ES-I3 (cell line): ENCODE results near the gene CD48.

Experiments used
- H3K36me3 ChIP-seq: 2 replicates; pipeline ENCODE4 v1.6.1; 2013; ENCODE audit warnings: mild to moderate bottlenecking, low read length, control low read depth, moderate library complexity; ENCODE audit not compliant: insufficient read depth
- H3K4me1 ChIP-seq: 2 replicates; pipeline ENCODE4 v1.6.1; 2013; ENCODE audit warnings: mild to moderate bottlenecking, control low read depth, low read length; ENCODE audit not compliant: insufficient read depth
- H3K9ac ChIP-seq: 2 replicates; pipeline ENCODE4 v1.6.1; 2013; ENCODE audit warnings: low read depth, mild to moderate bottlenecking, low read length, moderate library complexity
- H3K9me3 ChIP-seq: 2 replicates; pipeline ENCODE4 v1.6.1; 2013; ENCODE audit warnings: mild to moderate bottlenecking, low read length, moderate library complexity; ENCODE audit not compliant: control insufficient read depth, insufficient read depth

The CD48 gene

GRCh38 chr1:160651433-160652064, 60.1 kb downstream of the CD48 start:
- H3K36me3 ChIP-seq: no peaks in the 10 kb centered on the region
- H3K4me1 ChIP-seq: peaks cover 28% of the 10 kb centered on the region
- H3K9me3 ChIP-seq: no peaks in the 10 kb centered on the region
- H3K9ac ChIP-seq: no peak overlapping the region

GRCh38 chr1:160647329-160647720, 64.3 kb downstream of the CD48 start:
- Histone ChIP-seq H3K4me1 (peaks cover 14% of the 10 kb centered on the region), H3K9ac (no peak overlapping the region), H3K36me3 (no peaks in the 10 kb centered on the region), H3K9me3 (no peaks in the 10 kb centered on the region)

DNA sequence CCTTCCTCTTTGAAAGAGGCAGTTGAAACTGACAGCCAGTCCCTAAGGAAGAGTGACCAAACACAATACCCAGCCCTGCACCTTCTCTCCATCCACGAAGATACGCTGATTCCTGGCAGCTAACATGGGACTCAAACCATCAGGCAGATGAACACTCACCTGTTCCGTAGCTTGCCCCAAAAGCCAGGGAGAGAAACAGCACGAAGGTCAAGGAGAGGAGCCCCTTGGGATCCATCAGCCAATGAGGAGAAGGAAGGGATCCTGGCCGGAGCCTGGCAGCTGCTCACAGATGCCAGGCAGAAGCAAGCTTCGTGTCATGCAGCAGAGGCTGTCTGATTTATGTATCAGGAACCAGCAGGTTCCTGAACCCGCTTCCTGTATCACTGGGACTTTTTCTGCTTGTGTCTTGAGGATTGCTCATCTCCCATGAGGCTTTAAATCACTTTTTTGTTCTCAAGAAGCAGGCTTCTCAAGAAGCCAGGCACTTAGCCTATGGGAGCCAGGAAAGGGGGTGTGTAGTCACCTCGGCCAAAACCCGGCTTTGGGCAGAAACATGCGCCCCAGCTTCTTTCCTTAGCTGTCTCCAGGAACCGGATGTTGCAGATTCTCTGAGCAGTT, 64.8 kb downstream of the CD48 start, which contains the start of gene SLAMF1:
Gene SLAMF1 (minus strand): TSS at position 334 of the 618 bp plus-strand sequence. CDS start 99 bp downstream, at position 235.
- H3K9ac ChIP-seq: no peak within 1 kb of the TSS
- no peaks in the 10 kb centered on the region for H3K9me3 ChIP-seq

GRCh38 chr1:160646180-160646579, 65.4 kb downstream of the CD48 start:
- H3K9ac ChIP-seq: no peak overlapping the region
- peaks cover 5% of the 10 kb centered on the region for H3K4me1 ChIP-seq
- no peaks in the 10 kb centered on the region for H3K36me3 ChIP-seq
- H3K9me3 ChIP-seq: no peaks in the 10 kb centered on the region

More for the DNA sequence above, 64.8 kb downstream of the CD48 start, which contains the start of gene SLAMF1:
- Histone ChIP-seq H3K36me3 (no peaks in the 10 kb centered on the region), H3K4me1 (peaks cover 12% of the 10 kb centered on the region)

DNA sequence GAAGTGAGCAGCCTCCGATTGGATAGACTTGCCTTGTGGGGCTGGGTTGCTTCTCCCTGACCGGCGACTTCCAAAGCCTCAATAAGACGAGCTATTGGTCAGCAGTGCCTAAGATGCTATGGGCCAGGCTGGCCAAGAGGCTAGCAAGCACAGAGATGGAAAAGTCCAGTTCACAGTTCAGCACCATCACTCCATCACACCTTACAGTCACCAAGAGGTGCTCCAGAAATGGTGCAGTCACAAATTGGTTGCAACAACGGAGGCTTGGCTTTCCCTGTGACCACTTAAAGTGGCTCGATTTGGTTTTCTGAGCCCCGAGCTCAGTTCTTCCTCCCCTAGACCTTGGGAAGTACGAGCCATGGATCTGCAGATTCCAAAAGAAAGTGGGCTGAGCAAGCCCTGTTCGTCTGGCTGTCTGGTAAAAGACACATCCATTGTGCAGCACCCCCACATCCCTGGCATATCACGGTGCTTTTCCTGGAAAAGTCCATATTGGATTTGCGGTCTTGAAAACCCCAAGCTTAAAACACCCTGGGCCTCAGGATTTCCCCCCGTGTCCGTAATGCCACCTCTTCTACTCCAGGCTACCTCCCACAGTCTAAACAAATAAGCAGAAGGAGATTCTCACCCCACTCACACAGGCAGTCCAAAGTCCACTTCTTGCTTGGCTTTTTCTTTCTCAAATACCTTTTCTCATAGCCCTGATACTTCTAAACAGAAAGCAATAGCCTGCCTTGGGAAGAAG, 66.1 kb downstream of the CD48 start:
- no peaks in the 10 kb centered on the region for H3K4me1 ChIP-seq
- H3K9ac ChIP-seq: no peak overlapping the region
- no peaks in the 10 kb centered on the region for H3K9me3 ChIP-seq
- no peaks in the 10 kb centered on the region for H3K36me3 ChIP-seq

GRCh38 chr1:160644399-160644798, 67.2 kb downstream of the CD48 start:
- H3K36me3 ChIP-seq: no peaks in the 10 kb centered on the region
- no peaks in the 10 kb centered on the region for H3K9me3 ChIP-seq
- H3K9ac ChIP-seq: no peak overlapping the region
- no peaks in the 10 kb centered on the region for H3K4me1 ChIP-seq

DNA sequence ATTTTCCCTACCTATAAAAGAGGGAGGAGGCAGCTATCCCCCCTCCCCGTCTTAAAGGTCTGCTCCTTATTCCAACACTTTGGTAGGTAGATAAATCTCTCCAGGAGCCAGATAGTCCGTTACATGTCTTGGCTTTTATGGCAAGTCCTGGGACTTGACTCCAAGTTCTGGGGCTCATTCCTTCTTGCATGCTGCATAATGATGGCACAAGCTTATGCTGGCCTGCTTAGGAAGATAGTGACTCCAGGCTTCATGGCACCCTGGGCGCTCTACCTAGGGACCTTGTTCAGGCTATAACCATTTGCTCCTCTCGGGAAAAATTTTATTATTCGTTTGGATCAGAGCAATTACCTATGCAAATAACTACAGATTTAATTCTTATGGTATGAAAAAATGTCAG, 68.5 kb downstream of the CD48 start:
- Histone ChIP-seq H3K36me3 (no peaks in the 10 kb centered on the region), H3K9me3 (no peaks in the 10 kb centered on the region), H3K9ac (no peak overlapping the region), H3K4me1 (peaks cover 3% of the 10 kb centered on the region; the same call in 1 of the 2 replicates)

DNA sequence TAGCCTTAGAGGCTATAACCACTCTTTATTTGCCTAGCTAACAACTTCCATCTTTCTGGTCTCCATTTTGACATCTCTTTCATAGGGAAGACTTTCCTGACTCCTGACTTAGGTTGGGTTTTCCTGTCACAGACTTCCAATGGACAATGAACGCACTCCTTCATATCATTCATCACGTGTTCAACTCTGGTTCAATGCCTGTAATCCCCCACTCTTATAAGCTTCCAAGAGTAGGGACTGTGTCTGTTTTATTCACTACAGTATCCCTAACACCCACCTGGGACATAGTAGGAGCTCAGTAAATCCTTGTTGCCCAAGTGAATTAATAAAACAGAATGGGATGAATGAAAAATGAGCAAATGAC, 69.4 kb downstream of the CD48 start:
- Histone ChIP-seq H3K9me3 (no peaks in the 10 kb centered on the region), H3K9ac (no peak overlapping the region), H3K4me1 (peaks cover 10% of the 10 kb centered on the region; the same call in 1 of the 2 replicates), H3K36me3 (no peaks in the 10 kb centered on the region)

DNA sequence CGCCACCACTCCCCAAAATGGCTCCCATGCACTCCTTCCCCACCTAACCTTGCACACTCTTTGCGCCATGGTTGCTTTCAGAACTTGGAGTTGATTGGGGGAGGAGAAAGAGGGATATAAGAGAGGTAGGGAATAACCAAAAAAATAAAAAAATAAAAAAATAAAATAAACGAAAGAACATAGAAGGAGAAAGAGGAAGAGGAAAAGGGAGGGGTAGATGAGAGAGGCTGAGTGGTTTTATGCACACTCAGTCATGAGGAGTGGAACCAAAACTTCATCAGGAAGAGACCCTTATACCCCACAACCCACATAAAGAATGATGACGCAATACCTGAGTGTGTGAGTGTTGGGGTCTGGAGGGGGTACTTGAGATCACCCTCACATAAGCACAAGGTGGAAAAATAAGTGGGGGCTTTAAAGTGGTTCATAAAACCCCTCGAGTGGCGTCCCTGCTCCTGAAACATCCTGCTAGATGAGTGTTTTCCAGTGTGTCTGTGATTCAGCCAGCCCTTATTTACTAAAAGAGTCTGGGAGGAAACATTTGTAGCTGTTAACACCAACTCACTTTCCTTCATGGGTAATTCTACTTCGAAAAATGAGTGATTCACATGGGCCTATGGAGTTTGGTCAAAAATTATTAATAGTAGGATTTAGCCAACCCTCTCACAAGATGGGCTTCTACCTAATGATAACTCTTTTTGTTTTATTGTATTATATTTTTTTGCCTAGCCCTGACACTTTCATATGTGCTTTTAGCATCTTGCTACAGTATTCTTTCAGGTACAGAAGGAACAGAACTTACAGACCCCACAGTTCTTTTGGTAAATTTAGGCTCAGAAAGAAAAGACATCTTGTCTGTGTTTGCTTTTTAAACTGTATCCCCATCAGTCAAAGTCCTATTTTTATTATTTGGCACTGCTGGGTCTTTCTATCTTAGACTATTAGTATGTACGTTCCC, 70.0 kb downstream of the CD48 start:
- Histone ChIP-seq H3K9me3 (no peaks in the 10 kb centered on the region), H3K4me1 (peaks cover 10% of the 10 kb centered on the region; the same call in 1 of the 2 replicates), H3K36me3 (no peaks in the 10 kb centered on the region), H3K9ac (no peak overlapping the region)

DNA sequence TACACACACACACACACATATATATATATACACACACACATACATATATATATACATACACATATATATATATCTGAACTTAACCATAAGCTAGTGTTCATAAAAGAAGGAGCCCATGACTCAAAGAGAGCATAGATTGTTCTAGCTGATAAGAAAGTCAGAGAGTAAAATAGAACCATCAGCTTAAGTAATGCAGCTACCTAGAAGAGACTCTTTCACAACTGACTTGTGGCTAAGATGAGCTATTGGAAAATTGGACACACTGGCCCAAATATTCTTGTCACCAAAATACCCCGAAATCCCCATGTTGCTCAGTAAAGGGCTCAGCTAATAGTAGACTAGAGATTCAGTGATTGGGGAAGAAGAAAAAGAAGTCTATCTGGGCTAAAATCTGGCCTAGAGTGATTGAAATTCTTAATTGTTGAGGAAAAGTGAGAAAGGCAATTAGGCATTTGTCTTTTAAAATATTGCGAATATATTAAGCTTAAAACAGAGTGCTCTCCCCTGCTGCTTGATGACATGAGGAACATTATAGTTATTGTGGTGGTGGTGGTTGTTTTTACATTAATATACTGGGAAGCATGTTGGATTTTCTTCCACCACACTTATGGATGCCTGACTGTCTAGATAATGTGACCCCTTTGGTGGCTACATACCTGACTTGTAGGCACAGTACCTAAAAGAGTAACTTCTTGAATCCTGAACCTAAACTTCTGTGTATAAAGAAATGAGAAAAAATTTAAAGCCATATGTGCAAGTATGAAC, 71.1 kb downstream of the CD48 start:
- Histone ChIP-seq H3K9me3 (no peaks in the 10 kb centered on the region), H3K4me1 (peaks cover 14% of the 10 kb centered on the region; the same call in 1 of the 2 replicates), H3K36me3 (no peaks in the 10 kb centered on the region), H3K9ac (no peak overlapping the region)

DNA sequence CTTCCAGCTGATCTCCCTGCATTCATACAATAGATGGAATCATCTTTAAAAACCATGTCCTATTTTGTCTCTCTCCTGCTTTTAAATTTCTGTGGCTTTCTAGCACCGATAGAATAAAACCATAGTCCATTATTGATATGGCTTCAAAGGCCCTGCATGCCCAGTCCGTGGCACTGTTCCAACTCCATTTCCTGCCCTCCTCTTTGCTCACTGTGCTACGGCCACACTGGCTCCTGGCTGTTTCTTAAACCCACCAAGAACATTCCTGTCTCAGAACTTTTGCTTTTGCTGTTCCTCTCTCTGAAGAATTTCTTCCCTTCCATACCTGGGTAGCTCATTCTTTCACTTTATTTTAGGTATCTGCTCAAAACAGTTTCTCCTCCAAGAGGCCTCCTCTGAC, 72.0 kb downstream of the CD48 start:
- no peaks in the 10 kb centered on the region for H3K36me3 ChIP-seq
- no peak overlapping the region for H3K9ac ChIP-seq
- H3K4me1 ChIP-seq: peaks cover 14% of the 10 kb centered on the region; the same call in 1 of the 2 replicates

DNA sequence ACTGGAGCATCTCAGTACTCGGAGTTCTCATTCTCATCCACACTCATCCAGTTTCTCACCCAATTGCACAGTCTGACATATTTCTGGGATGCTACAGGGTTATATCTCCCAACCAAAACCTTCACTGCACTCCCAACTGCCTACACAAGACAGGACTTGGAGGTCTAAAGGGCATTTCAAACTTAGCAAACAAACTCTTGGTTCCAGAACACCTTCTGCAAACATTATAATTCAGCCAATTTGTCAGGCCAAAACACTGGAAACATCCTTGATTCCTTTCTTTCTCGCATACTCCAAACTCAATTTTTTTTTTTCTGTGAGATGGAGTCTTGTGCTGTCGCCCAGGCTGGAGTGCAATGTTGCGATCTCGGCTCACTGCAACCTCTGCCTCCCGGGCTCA, 72.7 kb downstream of the CD48 start:
- no peak overlapping the region for H3K9ac ChIP-seq
- H3K36me3 ChIP-seq: no peaks in the 10 kb centered on the region
- peaks cover 14% of the 10 kb centered on the region; the same call in 1 of the 2 replicates for H3K4me1 ChIP-seq
- H3K9me3 ChIP-seq: no peaks in the 10 kb centered on the region

More for the DNA sequence above, 72.0 kb downstream of the CD48 start:
- H3K9me3 ChIP-seq: no peaks in the 10 kb centered on the region

DNA sequence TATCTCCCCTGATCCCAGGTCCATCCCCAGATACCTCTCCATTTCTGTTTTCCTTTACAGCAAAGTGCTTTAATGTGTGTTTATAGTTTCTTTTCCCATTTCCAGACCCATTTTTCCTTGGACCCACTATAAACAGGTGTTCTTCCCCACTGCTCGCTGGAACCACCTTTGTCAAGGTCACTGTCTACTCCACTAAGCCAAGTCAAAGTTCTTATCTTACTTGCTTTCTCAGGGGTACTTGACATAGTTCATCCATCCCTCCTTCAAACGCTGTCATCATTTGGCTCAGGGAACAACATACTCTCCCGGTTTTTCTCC, 73.1 kb downstream of the CD48 start:
- no peaks in the 10 kb centered on the region for H3K9me3 ChIP-seq
- H3K36me3 ChIP-seq: no peaks in the 10 kb centered on the region
- H3K4me1 ChIP-seq: peaks cover 14% of the 10 kb centered on the region; the same call in 1 of the 2 replicates
- no peak overlapping the region for H3K9ac ChIP-seq
